Sigmoid colon (tissue), 7 donors: ENCODE results near the gene HCN2. TPM values are rescaled to one million over a fixed set of nuclear protein-coding genes. Genes with fewer than 3 reads are reported as not detected.

Source experiments
- DNase-seq: peaks from one replicate; pipeline ENCODE4 v3.0.0-alpha.2; 2019
- H3K27ac ChIP-seq, 4 donors: fragments of 200-600 bp; sonication (generic); one replicate each; pipeline ENCODE4 v1.5.1; 2016 to 2019; ENCODE audit warnings: mild to moderate bottlenecking in 1 of 4
- H3K27me3 ChIP-seq, 3 donors: fragments of 200-600 bp; sonication (generic); one replicate each; pipeline ENCODE4 v1.5.1; 2019; ENCODE audit warnings: mild to moderate bottlenecking in 1 of 3
- H3K36me3 ChIP-seq, 4 donors: fragments of 200-600 bp; sonication (generic); one replicate each; pipeline ENCODE4 v1.5.1; 2016 to 2019
- H3K4me1 ChIP-seq, 4 donors: fragments of 200-600 bp; sonication (generic); one replicate each; pipeline ENCODE4 v1.5.1; 2017 to 2019
- H3K4me3 ChIP-seq, 4 donors: fragments of 200-600 bp; sonication (generic); one replicate each; pipeline ENCODE4 v1.5.1; 2017 to 2019; ENCODE audit warnings: mild to moderate bottlenecking in 2 of 4, moderate library complexity in 1 of 4
- H3K9me3 ChIP-seq, 4 donors: fragments of 200-600 bp in 3 of 4; sonication (generic) in 3 of 4; one replicate each; pipeline versions ENCODE4 v1.5.1 to v1.6.1; 2013 to 2019
- EP300 ChIP-seq, 4 donors: sonication (generic); formaldehyde crosslinking; IDR thresholded peaks; one replicate each; pipeline ENCODE4 v1.6.1; 2017; ENCODE audit warnings: antibody characterized with exemption in 4 of 4
- POLR2A ChIP-seq, 2 donors: fragments of 450-650 bp; IDR thresholded peaks; one replicate each; pipeline ENCODE4 v1.6.1; 2016; ENCODE audit warnings: antibody characterized with exemption in 2 of 2, mild to moderate bottlenecking in 2 of 2, moderate library complexity in 2 of 2
- POLR2AphosphoS5 ChIP-seq, 4 donors: sonication (generic); formaldehyde crosslinking; IDR thresholded peaks; one replicate each; pipeline ENCODE4 v1.6.1; 2017; ENCODE audit warnings: antibody characterized with exemption in 4 of 4
- WGBS, 2 donors: extraction: QIAGEN DNeasy Blood & Tissue Kit; methylation state at CpG; one replicate each; pipeline ENCODE4 v1.1.7; 2013; 5-methylcytosine and 5-hydroxymethylcytosine counted together
- intact Hi-C: fragments of 100-400 bp; cut with DNase I; formaldehyde crosslinking; loops from one replicate; pipeline ENCODE4 v1.15.1; 2023
- polyA plus RNA-seq, 3 donors: library from polyadenylated mRNA; stranded (reverse); fragments of 200-250 nt; gene quantifications; one replicate each; pipeline ENCODE4 v1.2.3, GENCODE V29; 2013
- total RNA-seq, 4 donors: library from RNA; depleted of rRNA; stranded (reverse); fragments of >200 nt; gene quantifications; one replicate each; pipeline ENCODE4 v1.1.0, GENCODE V29; 2016
- TF ChIP-seq, protein P1 (sequence below), 4 experiments: fragments of 450-650 bp in 3 of 4; fragments of 200-600 bp in 1 of 4; IDR thresholded peaks; one replicate each; pipeline ENCODE4 v1.5.1; 2016 to 2019; ENCODE audit warnings: antibody characterized with exemption in 4 of 4, mild to moderate bottlenecking in 3 of 4, moderate library complexity in 2 of 4
- donor health status: healthy with polysubstance abuse.
- donor health status: Bipolar disorder and iron deficiency.
- donor health status: healthy.

Gene HCN2
- total and polyA plus RNA-seq, 7 donors, result 0.23 to 0.55 (median 0.39) TPM; not detected in 2

GRCh38 chr19:579842-580155, 9.9 kb upstream of the HCN2 start:
- intact Hi-C loops, result loop anchor here (5.0 to 10.0 kb wide), 2 partner anchors 53 to 685 kb away; partner anchors contain the start of genes CIRBP and POLRMT
- TF ChIP-seq POLR2A (IDR thresholded peaks at IDR 0.05) (no peak), POLR2AphosphoS5 (IDR thresholded peaks at IDR 0.05) (no peak), EP300 (IDR thresholded peaks at IDR 0.05) (no peak)
- TF ChIP-seq, protein P1, sequence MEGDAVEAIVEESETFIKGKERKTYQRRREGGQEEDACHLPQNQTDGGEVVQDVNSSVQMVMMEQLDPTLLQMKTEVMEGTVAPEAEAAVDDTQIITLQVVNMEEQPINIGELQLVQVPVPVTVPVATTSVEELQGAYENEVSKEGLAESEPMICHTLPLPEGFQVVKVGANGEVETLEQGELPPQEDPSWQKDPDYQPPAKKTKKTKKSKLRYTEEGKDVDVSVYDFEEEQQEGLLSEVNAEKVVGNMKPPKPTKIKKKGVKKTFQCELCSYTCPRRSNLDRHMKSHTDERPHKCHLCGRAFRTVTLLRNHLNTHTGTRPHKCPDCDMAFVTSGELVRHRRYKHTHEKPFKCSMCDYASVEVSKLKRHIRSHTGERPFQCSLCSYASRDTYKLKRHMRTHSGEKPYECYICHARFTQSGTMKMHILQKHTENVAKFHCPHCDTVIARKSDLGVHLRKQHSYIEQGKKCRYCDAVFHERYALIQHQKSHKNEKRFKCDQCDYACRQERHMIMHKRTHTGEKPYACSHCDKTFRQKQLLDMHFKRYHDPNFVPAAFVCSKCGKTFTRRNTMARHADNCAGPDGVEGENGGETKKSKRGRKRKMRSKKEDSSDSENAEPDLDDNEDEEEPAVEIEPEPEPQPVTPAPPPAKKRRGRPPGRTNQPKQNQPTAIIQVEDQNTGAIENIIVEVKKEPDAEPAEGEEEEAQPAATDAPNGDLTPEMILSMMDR (IDR thresholded peaks at IDR 0.05), result no peak
- Histone ChIP-seq H3K36me3 (peaks cover 32 to 61% (median 44%) of the 10 kb centered on the region in 4 donors), H3K9me3 (no peaks in the 10 kb centered on the region), H3K27ac (no peak overlapping the region), H3K4me1 (peaks cover 0 to 37% (median 36%) of the 10 kb centered on the region in 4 donors), H3K4me3 (no peak overlapping the region), H3K27me3 (peaks cover 0 to 11% (median 4%) of the 10 kb centered on the region in 3 donors)
- DNase-seq, result no peak
- WGBS, 2 donors, result 93 to 94% methylated on average over 11 of the region's 11 CpGs

DNA sequence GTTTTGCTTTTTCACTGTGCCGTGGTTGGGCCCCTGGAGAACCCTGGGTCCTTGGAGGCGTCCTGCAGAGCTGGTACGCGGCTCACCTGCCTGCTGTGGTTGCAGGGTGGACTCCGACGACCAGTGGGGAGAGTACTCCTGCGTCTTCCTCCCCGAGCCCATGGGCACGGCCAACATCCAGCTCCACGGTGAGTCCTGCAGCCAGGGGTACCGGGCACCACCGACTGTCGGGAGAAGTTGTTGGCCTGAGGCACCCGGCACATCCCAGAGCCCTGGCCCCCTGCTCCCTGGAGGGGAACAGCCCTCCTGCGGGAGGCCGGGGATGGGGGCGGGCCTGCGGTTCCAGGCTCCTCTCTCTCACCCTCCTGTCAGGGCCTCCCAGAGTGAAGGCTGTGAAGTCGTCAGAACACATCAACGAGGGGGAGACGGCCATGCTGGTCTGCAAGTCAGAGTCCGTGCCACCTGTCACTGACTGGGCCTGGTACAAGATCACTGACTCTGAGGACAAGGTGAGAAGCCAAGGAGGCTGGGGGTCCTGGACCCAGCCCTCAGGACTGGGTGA, 9.3 kb upstream of the HCN2 start:
- Histone ChIP-seq H3K36me3 (peaks cover 32 to 61% (median 44%) of the 10 kb centered on the region in 4 donors), H3K4me1 (peaks cover 0 to 31% (median 30%) of the 10 kb centered on the region in 4 donors), H3K27me3 (peaks cover 0 to 16% (median 6%) of the 10 kb centered on the region in 3 donors), H3K4me3 (no peak overlapping the region), H3K27ac (no peak overlapping the region), H3K9me3 (no peaks in the 10 kb centered on the region)
- no peak for TF ChIP-seq POLR2AphosphoS5 (IDR thresholded peaks at IDR 0.05)
- no peak for TF ChIP-seq POLR2A (IDR thresholded peaks at IDR 0.05)
- TF ChIP-seq, protein P1 (IDR thresholded peaks at IDR 0.05), result no peak
- TF ChIP-seq EP300 (IDR thresholded peaks at IDR 0.05), result no peak
- intact Hi-C loops, result no loop called here
- DNase-seq, result no peak
- WGBS, 2 donors, result 89 to 93% methylated on average over 22 of the region's 22 CpGs

DNA sequence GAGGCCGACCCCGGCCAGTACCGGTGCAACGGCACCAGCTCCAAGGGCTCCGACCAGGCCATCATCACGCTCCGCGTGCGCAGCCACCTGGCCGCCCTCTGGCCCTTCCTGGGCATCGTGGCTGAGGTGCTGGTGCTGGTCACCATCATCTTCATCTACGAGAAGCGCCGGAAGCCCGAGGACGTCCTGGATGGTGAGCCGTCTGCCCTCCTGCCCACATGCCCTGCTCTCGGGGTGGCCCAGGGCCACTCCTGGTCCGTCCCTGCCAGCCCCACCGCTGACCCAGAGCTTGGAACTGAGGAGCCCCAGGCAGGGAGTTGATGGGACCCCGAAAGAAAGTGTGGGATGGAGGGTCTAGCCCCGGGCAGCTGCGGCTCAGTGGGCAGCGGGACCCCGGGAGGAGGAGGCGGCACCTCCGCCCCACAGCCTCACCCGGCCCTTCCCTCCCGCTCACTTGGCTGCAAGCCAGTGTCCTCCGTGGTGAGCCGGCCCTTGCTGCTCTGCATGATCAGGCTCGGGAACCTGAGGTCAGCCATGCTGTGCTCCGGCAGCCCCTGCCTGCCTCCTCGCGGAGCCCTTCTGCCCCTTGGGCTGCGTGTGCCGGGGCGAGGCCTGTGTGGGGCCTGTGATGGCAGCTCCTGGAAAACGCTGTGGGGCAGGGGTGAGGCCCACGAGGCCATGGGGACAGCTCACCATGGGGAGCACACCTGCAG, 8.1 kb upstream of the HCN2 start:
- Histone ChIP-seq H3K4me3 (no peak overlapping the region), H3K9me3 (no peaks in the 10 kb centered on the region), H3K27ac (no peak overlapping the region), H3K27me3 (peaks cover 0 to 28% (median 9%) of the 10 kb centered on the region in 3 donors), H3K36me3 (peaks cover 32 to 61% (median 44%) of the 10 kb centered on the region in 4 donors), H3K4me1 (peaks cover 0 to 19% (median 18%) of the 10 kb centered on the region in 4 donors)
- intact Hi-C loops, result no loop called here
- no peak for DNase-seq
- TF ChIP-seq POLR2AphosphoS5 (IDR thresholded peaks at IDR 0.05) (no peak), POLR2A (IDR thresholded peaks at IDR 0.05) (no peak), EP300 (IDR thresholded peaks at IDR 0.05) (no peak)
- TF ChIP-seq, protein P1 (IDR thresholded peaks at IDR 0.05), result no peak
- WGBS, 2 donors, result 78 to 91% methylated on average over 40 of the region's 40 CpGs

- Histone ChIP-seq H3K4me3 (no peak overlapping the region), H3K27ac (no peak overlapping the region), H3K27me3 (peaks cover 3 to 39% (median 9%) of the 10 kb centered on the region in 3 donors), H3K36me3 (peaks cover 32 to 56% (median 44%) of the 10 kb centered on the region in 4 donors), H3K9me3 (no peaks in the 10 kb centered on the region), H3K4me1 (peaks cover 0 to 13% (median 8%) of the 10 kb centered on the region in 4 donors)
- 80 to 89% methylated on average over 31 of the region's 31 CpGs for WGBS, 2 donors
- intact Hi-C loops, result no loop called here
- no peak for DNase-seq
- TF ChIP-seq, protein P1 (IDR thresholded peaks at IDR 0.05), result no peak
- TF ChIP-seq POLR2A (IDR thresholded peaks at IDR 0.05) (no peak), EP300 (IDR thresholded peaks at IDR 0.05) (no peak), POLR2AphosphoS5 (IDR thresholded peaks at IDR 0.05) (no peak)
Measured at GRCh38 chr19:582497-583197, 7.0 kb upstream of the HCN2 start.
